GM19035 (cell line): Measurements from ENCODE around the gene DPP9.
A peak's percentile ranks its signal among the peaks of the same experiment; 100 is the strongest.
"Not testable (repeated sequence)": the region's sequence is repeated elsewhere in the genome, so short reads cannot be mapped to it uniquely, and the experiment has no call there.

Experiments
- ATAC-seq: cut with Tn5 transposase; IDR thresholded peaks from one replicate; pipeline ENCODE4 v1.9.1; 2021; ENCODE audit not compliant: unreplicated experiment

The DPP9 gene

DNA sequence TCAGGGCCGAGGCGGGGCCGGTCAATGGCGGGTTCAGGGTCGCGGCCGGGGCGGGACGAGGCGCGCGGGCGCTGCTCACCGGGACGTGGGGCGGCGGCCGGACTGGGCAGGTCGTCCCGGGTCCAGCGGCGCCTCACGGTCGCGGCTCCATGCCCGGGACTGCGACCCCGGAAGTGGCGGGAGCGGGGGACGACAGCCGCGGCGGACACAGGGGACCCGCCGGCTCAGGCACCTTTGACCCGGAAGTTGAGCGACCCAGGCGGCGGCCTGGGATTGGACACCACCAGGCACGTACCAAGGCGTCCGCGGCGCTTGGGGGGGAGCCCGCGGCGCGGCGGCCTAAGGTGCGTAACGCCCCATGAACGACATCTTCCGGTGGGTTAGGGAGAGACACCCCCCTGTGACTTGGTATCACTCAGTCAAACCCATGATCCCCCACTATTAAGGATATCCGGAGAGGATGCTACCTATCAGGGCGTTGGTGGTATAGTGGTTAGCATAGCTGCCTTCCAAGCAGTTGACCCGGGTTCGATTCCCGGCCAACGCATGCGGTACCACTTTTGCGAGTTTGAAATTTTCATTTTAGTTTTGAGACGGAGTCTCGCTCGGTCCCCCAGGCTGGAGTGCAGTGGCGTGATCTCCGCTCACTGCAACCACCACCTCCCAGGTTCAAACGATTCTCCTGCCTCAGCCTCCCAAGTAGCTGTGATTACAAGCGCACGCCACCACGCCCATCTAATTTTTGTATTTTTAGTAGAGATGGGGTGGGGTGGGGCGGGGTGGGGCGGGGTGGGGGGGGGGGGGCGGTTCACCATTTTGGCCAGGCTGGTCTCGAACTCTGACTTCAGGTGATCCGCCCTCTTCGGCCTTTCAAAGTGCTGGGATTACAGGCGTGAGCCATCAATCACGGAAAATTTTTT is at the start of gene DPP9:
Gene DPP9 (minus strand): TSS at position 248 of the 920 bp plus-strand sequence. CDS start 3,936 bp downstream, outside the sequence.
- peak; percentile 89 for ATAC-seq

DNA sequence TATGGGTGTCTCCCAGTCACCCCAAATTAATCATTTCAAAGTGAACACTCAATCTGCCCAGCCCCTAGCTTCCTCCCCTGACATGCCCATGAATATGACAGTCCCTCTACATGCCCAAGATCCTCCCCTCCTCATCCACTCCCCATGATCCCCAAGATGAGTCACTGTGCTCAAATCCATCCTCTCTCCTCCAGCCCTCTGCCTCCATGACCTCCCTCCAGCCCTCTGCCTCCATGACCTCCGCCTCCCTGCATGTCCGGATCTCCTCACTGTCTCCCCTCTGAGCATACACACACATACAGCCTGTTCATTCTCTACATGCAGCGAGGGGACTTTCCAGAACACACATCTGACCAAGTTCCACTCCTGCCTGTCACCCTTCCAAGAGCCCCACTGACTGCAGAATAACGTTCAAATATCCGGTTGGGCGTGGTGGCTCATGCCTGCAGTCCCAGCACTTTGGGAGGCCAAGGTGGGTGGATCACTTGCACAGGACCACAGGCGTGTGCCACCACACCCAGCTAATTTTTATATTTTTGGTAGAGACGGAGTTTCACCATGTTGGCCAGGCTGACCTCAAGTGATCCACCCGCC is 49.5 kb upstream of the DPP9 start:
- ATAC-seq: no peak

DNA sequence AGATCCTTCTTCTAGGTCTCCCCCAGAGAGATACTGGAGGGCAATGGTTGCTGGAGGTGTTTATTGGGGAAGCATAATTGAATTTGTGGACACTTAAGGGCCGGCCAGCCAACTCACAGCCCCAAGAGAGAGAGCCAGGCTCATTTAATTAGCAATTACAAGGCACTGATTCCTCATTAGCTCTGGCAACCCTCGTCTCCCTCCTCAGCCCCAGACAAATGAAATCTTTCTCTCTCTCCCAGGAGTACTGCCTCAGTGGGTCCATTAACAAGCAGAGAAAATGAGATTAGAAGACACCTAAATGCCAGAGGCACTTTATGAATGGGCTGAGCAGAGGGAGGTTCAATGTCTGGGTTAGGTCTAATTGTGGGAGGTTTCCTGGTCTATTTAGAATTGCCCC is 48.9 kb upstream of the DPP9 start:
- no peak for ATAC-seq

DNA sequence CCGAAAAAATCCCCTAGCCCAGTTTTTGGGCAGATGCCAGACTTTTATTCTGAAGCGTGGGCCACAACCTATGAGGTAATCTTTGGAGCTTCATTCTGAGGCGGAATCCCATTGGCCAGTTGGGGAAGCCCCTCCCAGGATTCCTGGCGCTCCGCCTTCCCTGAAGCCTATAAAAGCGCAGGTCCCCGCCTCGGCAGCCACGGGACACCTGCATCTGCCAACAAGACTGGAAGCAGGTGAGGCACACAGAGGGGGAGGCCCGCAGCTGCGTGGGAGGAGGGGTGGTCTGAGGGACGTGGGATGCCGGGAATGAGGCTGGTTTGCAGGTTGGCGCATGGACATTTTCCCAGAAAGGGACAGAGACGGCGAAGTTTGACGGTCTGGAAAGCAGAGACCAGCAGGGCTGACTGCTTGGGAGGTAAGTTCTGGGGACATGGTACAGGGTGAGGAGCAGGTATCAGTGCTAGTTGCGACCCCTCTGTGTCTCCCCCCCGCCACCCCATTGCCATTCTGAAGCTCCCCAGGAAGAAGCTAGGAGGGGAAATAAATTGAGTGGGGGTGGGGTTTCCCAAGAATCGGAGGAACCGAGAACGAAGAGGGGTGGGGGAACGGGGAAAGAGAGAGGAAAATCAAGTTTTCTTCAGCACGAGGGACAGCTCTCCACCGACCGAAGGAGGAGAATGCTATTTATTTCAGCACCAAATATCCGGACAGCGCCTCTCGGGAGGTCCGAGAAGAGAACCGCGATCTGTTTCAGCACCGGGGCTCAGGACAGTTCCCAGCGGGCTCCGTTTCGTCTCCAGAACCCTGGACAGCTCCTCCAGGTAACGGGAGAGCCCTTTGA is 45.5 kb upstream of the DPP9 start:
- no peak for ATAC-seq

DNA sequence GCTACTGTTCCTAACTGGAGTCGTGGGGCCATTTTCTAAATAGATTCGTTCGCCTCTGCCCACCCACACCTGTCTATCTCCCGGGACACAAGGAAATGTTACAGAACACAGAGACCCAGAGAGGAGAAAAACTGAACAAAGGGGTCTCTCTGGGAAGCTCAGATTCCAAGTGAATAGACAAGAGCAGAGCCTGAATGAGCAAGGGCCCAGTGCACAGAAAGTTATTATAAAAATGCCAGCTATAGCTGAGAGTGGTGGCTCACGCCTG is 40.7 kb upstream of the DPP9 start:
- ATAC-seq: no peak

DNA sequence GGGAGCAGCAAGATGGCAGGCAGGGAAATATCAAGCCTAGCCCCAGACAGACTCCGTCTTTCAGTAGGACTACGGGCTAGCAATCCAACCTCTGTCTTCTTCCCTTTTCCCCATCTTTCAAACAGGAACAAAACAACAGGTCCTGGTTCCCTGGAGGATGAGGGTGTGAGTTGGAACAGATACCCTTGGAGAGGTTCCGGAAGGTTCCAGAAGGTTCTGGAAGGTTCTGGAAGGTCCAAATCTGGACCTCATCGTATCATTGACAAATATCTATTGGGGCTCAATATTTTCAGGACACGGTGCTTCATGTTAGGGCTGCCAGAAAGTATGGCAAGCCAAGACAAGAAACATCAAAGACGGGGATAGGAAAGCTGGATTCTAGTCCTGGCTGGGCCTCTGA is 39.4 kb upstream of the DPP9 start:
- no peak for ATAC-seq

DNA sequence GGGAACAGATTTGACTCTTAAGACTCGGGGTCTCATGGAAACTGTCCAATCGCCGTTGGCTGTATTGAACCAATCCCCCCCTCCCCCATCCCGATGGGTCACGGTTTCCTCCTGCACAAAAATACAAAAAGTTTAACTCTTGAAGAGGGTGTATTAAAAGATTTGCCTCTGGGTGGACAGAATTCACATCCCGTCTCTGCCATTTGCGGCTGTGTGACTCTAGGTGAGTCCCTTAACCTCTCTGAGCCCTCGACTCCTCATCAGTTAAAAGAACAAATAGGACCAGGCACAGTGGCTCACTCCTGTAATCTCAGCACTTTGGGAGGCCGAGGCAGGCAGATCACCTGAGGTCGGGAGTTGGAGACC is 36.6 kb upstream of the DPP9 start:
- ATAC-seq: no peak

DNA sequence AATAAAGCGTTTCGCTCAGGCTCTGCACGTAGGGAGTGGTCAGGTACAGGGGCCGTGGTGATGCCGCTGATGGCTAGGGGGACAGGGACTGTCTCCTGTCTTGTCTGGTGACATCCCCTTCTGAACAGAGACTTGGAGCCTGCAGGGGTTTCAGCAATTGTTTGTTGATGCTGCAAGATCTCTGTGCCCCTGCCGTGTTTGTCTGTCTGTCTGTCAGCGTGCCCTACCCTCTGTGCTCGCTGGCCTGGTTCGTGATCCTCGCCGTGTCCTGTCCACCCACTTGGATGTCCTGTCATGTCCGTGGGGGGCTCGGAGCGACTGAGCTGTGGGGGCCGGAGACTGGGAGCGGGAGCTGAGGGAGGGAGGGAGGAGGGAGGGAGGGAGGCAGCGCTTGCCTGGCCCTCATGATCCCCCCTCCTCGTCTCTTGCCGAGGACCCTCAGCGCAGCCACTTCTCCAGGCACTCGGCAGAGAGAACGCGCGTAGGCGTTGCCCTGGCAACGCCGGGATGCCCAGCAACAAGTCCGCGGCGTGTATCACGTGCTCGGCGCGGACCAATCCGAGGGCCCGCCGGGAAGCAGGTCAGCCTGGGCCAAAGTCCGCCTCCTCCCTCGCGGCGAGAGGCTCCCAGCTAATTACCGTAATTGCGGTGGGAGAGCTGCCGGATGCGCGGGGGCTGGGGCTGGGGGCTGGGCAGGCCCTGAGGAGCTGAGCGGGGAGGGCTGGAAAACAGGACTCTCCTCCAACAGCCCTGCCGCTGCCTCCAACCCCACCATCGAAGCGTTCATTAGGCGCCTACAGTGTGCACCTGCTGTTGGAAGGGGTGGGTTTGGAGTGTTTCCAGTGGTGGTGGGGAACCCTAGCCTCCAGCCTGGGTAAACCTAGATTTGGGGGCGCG is 36.0 kb upstream of the DPP9 start:
- no peak for ATAC-seq

DNA sequence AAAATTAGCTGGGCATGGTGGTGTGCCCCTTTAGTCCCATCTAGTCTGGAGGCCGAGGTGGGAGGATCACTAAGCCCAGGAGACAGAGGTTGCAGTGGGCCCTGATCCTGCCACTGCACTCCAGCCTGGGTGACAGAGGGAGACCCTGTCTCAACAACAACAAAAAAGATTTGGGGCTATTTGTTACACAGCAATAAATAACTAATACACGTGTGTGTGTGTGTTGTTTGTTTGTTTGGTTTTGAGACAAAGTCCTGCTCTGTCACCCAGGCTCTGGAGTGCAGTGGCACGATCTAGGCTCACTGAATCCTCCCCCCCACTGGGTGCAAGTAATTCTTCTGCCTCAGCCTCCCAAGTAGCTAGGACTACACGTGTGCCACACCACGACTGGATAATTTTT is 35.0 kb upstream of the DPP9 start:
- ATAC-seq: no peak

DNA sequence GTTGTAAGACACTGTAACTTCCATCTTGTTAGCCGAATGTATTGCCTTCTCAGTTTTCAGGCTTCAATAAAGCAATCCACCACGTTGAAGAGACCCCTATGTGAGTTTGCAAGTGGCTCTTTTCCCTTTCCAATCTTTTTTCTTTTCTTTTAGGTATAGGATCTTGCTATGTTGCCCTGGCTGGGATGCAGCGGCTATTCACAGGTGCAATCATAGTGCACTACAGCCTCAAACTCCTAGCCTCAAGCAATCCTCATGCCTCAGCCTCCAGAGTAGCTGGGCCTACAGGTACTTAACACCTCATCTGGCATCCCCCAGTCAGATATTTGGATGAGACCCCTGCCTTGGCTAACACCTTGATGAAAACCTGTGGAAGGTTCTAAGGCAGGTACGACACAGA is 34.4 kb upstream of the DPP9 start:
- ATAC-seq: no peak

DNA sequence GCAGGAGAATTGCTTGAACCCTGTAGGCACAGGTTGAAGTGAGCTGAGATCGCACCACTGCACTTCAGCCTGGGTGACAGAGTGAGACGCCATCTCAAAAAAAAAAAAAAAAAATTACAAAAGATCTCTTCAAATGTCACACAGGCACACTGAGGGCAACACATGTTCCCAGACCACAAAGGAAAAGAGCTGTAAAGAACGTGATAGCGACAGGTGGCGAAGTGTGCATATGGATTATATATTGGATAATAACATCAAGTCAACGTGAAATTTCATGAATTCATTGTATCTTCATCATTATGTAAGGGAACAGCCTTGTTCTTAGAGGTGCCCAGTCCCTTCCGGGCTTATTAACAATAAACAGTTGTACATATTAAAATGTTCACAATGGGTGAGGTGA is 31.8 kb upstream of the DPP9 start:
- no peak for ATAC-seq

DNA sequence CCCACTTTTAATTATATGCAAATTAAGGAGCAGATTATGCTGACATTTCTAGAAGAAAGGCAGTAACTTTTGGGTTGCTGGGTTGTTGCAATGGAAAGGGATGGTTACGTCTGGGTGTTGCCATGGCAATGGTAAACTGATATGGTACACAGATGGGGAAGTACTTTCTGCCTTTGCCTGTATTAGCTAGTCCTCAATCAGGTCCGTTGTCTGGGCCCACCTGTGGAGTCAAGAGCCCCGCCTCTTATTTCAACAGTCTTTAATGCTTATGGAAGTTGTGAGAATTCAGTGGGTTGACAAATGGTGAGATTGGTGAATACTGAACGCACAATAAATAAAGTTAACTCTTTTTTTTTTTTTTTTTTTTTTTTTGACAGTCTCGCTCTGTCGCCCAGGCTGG is 30.6 kb upstream of the DPP9 start:
- no peak for ATAC-seq

DNA sequence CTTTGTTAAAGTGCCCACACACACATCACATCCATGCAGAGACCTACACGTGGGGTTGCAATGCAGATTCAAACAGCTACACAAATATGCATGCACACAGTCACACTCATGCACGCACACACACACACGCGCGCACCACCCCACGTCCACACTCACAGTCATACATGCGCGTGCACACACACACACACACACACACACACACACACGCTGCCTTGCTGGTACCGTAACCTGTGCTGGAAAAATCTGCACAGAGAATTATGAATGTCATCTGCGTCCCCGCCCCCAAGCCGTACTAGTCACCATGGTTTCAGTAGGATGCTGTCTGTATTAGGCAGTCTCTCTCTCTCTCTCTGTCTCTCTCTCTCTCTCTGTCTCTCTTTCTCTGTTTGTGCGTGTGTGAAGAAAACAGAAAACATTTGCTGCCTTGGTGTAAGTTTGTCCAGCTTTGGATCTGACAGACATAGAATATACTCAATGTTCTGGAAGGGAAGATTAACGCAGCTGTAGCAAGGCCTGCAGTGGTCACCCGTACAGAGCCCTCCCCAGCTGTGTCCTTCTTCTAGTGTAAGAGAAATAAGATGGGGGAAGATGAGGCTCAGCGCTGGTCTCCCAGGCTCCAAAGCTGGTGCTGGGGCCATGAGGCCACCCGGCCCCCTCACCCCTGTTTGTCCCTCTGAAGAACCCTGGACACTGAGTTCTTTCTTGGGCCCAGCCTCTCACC is 26.4 kb upstream of the DPP9 start:
- ATAC-seq: no peak

DNA sequence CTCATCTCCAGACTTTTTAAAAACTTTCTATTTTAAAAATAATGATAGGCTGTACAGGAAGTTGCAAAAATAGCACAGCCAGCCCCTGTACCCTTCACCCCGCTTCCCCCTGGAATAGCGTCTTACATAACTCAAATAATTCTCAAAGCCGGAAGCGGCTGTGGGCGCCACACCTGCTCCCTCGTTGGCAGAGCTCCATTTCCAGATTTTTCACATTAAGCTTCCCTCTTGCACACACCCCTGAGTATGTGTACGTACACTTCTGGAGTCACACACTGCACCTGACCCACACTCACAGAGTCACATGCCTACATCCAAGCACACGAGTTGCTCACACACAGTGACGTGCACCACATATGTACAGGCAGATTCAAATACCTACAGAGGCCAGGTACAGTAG is 24.9 kb upstream of the DPP9 start:
- no peak for ATAC-seq

DNA sequence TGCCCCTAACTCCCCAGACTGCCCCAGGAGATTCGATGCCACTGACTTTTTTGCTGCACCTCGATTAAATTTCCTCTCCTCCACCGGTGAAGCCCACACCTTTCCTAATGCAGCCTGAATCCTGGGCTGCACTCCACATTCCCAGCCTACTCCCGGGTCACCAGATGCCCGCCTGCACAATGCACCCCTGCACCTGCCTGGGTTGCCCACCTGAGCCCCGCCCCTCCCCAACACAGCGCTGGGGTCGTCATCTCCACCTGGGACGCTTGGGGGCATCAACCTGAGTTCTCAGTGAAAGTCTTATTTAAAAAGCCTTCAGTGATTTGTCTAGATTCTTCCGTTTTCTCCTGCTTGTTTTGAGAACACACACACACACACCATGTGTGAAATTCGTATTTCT is 24.5 kb upstream of the DPP9 start:
- no peak for ATAC-seq

DNA sequence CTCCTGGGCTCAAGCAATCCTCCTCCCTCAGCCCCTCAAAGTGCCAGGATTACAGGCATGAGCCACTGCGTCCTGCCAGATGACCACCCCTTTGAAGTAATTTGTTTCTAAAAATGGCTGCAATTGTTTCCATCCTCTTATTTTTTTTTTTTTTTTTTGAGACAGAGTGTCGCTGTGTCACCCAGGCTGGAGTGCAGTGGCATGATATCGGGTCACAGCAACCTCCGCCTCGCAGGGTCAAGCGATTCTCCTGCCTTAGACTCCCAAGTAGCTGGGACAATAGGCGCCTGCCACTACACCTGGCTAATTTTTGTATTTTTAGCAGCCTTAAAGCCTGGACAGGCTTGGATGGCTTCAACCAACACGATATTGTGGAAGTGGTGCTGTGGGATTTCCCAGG is 22.3 kb upstream of the DPP9 start:
- ATAC-seq: no peak

DNA sequence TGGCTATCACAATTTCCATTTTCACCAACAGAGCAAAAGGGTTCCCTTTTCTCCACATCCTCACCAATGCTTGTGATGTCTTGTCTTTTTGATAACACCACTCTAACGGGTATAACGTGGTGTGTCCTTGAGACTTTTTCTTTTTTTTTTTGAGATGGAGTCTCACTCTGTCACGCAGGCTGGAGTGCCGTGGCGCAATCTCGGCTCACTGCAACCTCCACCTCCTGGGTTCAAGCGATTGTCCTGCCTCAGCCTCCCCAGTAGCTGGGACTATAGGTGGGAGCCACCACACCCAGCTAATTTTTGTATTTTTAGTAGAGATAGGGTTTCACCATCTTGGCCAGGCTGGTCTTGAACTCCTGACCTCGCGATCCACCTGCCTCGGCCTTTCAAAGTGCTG is 21.5 kb upstream of the DPP9 start:
- ATAC-seq: not testable (repeated sequence)

DNA sequence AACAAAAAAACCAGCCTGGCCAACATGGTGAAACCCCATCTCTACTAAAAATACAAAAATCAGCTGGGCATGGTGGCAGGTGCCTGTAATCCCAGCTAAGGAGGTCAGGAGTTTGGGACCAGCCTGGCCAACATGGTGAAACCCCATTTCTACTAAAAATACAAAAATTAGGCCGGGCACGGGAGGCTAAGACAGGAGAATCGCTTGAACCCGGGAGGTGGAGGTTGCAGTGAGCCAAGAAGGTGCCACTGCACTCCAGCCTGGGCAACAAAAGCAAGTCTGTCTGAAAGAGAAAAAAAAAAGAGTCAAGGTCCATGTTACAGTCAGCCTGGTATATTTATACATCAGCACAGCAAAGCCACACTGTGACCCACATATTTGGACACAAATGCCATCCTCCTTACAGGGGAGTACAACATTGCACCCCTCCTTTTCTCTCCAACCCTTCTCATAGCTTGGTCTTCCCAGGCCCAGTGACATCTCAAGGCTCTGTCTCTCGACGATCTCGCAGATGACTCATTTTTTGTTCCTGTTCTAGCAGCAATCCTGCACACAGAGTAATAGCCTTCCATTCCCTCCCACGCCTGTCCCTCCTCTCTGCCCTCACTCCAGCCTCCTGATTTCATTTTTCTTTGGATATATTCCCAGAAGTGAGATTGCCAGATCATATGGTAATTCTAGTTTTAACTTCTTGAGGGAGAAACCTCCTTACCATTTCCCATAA is 21.0 kb upstream of the DPP9 start:
- no peak for ATAC-seq

DNA sequence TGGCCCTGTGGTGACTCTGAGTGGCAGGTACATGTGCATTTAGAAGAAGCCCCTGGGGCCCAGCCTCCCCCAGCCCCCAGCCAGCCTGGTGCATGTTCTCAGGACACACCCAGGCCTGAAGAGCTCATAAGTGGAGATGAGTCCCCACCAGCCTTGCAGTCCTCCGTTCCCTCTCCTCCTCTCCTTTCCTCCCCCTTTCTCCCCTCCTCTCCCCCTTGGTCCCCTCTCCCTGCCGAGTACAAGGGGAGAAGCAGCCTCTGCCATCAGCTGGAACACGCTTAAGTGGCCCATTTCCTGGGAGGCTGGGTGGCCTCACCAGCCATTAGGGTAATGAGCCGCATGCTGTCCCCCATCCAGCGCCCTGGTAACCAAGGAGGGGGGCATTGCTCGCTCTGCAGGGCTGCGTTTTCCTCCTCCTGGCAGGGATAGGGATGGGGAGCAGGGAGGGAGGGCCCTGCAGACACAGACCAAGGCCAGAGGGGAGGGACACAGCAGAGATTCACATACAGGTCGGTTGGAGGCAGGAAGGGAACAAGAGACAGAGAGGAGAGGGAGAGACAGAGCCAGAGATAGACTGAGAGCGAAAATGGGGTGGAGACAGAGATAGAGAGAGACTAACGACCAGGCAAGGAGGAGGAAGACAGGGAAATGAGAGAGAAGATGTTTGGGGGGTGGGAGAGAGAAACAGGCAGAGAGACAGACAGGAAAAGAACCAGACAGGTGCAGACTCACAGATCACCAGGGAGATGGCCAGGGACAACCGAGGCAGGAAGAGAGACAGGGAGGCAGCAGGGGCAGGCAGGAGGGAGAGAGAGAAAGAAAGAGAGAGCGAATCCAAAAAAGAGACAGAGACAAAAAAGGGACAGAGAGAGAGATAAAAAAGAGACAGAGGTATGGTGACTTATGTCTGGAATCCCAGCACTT is 19.3 kb upstream of the DPP9 start:
- no peak for ATAC-seq
